ENCODE results near the gene ZNF227.
"Not testable (repeated sequence)": the region's sequence is repeated elsewhere in the genome, so short reads cannot be mapped to it uniquely, and the experiment has no call there.

Gene ZNF227

GRCh38 chr19:44252332-44252731 is 40.0 kb downstream of the ZNF227 start:
- Histone ChIP-seq H3K36me3 (ENCODE audit: control insufficient read depth in 1 of 2, insufficient read depth in 2 of 2, low read length in 2 of 2) (peaks cover 0 to 42% of the 10 kb centered on the region in 2 donors), H3K9me3 (ENCODE audit: control insufficient read depth in 1 of 2, low read length in 2 of 2) (peaks cover 49 to 68% of the 10 kb centered on the region in 2 donors), H3K4me3 (ENCODE audit: low read depth in 1 of 2, low read length in 2 of 2) (peak overlapping the region in 1 of 2 donors; percentile 54)
- not testable (repeated sequence) for H3K27me3 ChIP-seq (ENCODE audit: low read depth, low read length); H3K27ac ChIP-seq (ENCODE audit: low read length); H3K4me1 ChIP-seq (ENCODE audit: control insufficient read depth in 1 of 2, insufficient read depth in 2 of 2, low read length in 2 of 2)

- not testable (repeated sequence) for H3K27ac ChIP-seq (ENCODE audit: low read length); H3K4me1 ChIP-seq (ENCODE audit: control insufficient read depth in 1 of 2, insufficient read depth in 2 of 2, low read length in 2 of 2); H3K27me3 ChIP-seq (ENCODE audit: low read depth, low read length)
- Histone ChIP-seq H3K36me3 (ENCODE audit: control insufficient read depth in 1 of 2, insufficient read depth in 2 of 2, low read length in 2 of 2) (peaks cover 0 to 34% of the 10 kb centered on the region in 2 donors), H3K9me3 (ENCODE audit: control insufficient read depth in 1 of 2, low read length in 2 of 2) (peaks cover 41 to 69% of the 10 kb centered on the region in 2 donors), H3K4me3 (ENCODE audit: low read depth in 1 of 2, low read length in 2 of 2) (peak overlapping the region in 1 of 2 donors; percentile 54)
Observed at GRCh38 chr19:44253392-44253791, 41.1 kb downstream of the ZNF227 start.

DNA sequence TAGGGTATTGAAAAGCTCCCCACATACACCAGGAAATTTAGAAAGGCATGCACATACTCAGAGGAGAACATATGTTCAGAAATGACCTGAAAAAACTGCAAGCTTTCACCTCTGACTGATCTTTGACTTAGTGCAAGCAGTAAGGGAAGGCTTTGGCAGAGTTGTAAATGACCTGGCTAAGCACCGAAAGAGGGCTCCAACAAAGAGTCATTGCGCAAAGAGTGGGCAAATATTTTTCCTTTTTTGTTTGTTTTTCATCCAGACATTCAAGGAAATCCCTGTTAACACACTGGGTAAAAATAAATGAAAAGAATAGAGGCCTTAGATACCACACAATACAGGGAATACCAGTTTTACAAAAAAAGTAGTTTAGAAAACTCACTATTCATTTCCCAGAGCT is 42.2 kb downstream of the ZNF227 start:
- H3K4me1 ChIP-seq (ENCODE audit: control insufficient read depth in 1 of 2, insufficient read depth in 2 of 2, low read length in 2 of 2): no peaks in the 10 kb centered on the region
- no peak overlapping the region for H3K27ac ChIP-seq (ENCODE audit: low read length)

DNA sequence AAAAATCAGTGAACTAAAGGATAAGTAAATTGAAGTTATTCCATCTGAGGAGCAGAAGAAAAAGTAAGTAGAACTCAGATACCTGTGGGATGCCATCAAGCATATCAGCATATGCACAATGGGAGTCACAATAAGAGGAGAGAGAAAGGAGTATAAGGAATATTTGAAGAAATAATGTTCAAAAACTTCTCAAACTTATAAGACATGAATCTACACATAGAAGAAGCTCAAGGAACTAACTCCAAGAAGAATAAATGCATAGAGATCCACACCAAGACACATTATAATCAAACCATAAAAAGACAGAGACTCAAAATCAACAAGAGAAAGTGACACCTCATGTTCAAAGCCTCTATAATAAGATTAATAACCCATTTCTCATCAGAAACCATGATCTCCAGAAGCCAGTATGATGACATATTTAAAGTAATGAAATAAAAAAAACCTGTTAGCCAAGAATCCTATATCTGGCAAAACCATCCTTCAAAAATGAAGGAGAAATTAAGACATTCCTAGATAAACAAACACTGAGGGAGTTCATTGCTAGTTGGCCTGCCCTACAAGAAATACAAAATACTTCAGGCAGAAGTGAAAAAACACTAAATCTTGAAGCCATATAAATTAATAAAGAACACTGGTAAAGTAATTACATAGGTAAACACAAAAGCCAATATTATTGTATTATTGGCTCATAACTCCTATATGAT is 43.5 kb downstream of the ZNF227 start:
- Histone ChIP-seq H3K36me3 (ENCODE audit: control insufficient read depth in 1 of 2, insufficient read depth in 2 of 2, low read length in 2 of 2) (peaks cover 0 to 20% of the 10 kb centered on the region in 2 donors), H3K9me3 (ENCODE audit: control insufficient read depth in 1 of 2, low read length in 2 of 2) (peaks cover 32 to 69% of the 10 kb centered on the region in 2 donors), H3K4me3 (ENCODE audit: low read depth in 1 of 2, low read length in 2 of 2) (peak overlapping the region in 1 of 2 donors; percentile 54), H3K4me1 (ENCODE audit: control insufficient read depth in 1 of 2, insufficient read depth in 2 of 2, low read length in 2 of 2) (no peaks in the 10 kb centered on the region), H3K27me3 (ENCODE audit: low read depth, low read length) (no peaks in the 10 kb centered on the region), H3K27ac (ENCODE audit: low read length) (no peak overlapping the region)

More for the DNA sequence above, 42.2 kb downstream of the ZNF227 start:
- Histone ChIP-seq H3K9me3 (ENCODE audit: control insufficient read depth in 1 of 2, low read length in 2 of 2) (peaks cover 32 to 66% of the 10 kb centered on the region in 2 donors), H3K4me3 (ENCODE audit: low read depth in 1 of 2, low read length in 2 of 2) (peak overlapping the region in 1 of 2 donors; percentile 54), H3K27me3 (ENCODE audit: low read depth, low read length) (no peaks in the 10 kb centered on the region), H3K36me3 (ENCODE audit: control insufficient read depth in 1 of 2, insufficient read depth in 2 of 2, low read length in 2 of 2) (peaks cover 0 to 23% of the 10 kb centered on the region in 2 donors)

DNA sequence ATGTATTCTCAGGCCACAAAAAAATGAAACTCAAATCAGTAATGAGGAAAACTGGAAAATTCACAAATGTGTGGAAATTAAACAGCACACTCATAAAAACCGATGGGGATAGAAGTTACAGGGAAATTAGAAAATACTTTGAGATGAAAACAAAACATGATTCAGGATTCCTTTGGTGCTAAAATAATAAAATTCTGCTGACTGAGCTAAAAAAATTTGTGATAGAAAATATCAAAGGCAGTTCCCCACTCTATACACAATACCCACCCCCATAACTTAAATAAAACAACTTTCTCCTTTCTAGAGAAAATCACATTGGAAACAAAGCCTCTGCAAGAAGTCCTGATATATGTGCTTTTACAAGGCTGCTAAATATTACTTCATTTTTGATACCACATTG is 45.8 kb downstream of the ZNF227 start:
- H3K36me3 ChIP-seq (ENCODE audit: control insufficient read depth in 1 of 2, insufficient read depth in 2 of 2, low read length in 2 of 2): peaks cover 0 to 26% of the 10 kb centered on the region in 2 donors
- no peaks in the 10 kb centered on the region for H3K27me3 ChIP-seq (ENCODE audit: low read depth, low read length)
- no peak overlapping the region for H3K4me3 ChIP-seq (ENCODE audit: low read depth in 1 of 2, low read length in 2 of 2)
- no peak overlapping the region for H3K27ac ChIP-seq (ENCODE audit: low read length)
- H3K4me1 ChIP-seq (ENCODE audit: control insufficient read depth in 1 of 2, insufficient read depth in 2 of 2, low read length in 2 of 2): no peaks in the 10 kb centered on the region
- H3K9me3 ChIP-seq (ENCODE audit: control insufficient read depth in 1 of 2, low read length in 2 of 2): peaks cover 32 to 71% of the 10 kb centered on the region in 2 donors

GRCh38 chr19:44258835-44259413 is 46.6 kb downstream of the ZNF227 start:
- Histone ChIP-seq H3K4me1 (ENCODE audit: control insufficient read depth in 1 of 2, insufficient read depth in 2 of 2, low read length in 2 of 2) (no peaks in the 10 kb centered on the region), H3K27me3 (ENCODE audit: low read depth, low read length) (no peaks in the 10 kb centered on the region), H3K9me3 (ENCODE audit: control insufficient read depth in 1 of 2, low read length in 2 of 2) (peaks cover 30 to 71% of the 10 kb centered on the region in 2 donors), H3K4me3 (ENCODE audit: low read depth in 1 of 2, low read length in 2 of 2) (peak overlapping the region in 1 of 2 donors; percentile 62), H3K36me3 (ENCODE audit: control insufficient read depth in 1 of 2, insufficient read depth in 2 of 2, low read length in 2 of 2) (peaks cover 0 to 24% of the 10 kb centered on the region in 2 donors), H3K27ac (ENCODE audit: low read length) (no peak overlapping the region)

GRCh38 chr19:44260343-44260681 is 48.0 kb downstream of the ZNF227 start:
- peak overlapping the region; percentile 77 for H3K27ac ChIP-seq (ENCODE audit: low read length)
- H3K27me3 ChIP-seq (ENCODE audit: low read depth, low read length): no peaks in the 10 kb centered on the region
- peak overlapping the region; percentile 62 to 70 for H3K4me3 ChIP-seq (ENCODE audit: low read depth in 1 of 2, low read length in 2 of 2)
- H3K36me3 ChIP-seq (ENCODE audit: control insufficient read depth in 1 of 2, insufficient read depth in 2 of 2, low read length in 2 of 2): peaks cover 0 to 12% of the 10 kb centered on the region in 2 donors
- peaks cover 17 to 62% of the 10 kb centered on the region in 2 donors for H3K9me3 ChIP-seq (ENCODE audit: control insufficient read depth in 1 of 2, low read length in 2 of 2)
- H3K4me1 ChIP-seq (ENCODE audit: control insufficient read depth in 1 of 2, insufficient read depth in 2 of 2, low read length in 2 of 2): no peaks in the 10 kb centered on the region

DNA sequence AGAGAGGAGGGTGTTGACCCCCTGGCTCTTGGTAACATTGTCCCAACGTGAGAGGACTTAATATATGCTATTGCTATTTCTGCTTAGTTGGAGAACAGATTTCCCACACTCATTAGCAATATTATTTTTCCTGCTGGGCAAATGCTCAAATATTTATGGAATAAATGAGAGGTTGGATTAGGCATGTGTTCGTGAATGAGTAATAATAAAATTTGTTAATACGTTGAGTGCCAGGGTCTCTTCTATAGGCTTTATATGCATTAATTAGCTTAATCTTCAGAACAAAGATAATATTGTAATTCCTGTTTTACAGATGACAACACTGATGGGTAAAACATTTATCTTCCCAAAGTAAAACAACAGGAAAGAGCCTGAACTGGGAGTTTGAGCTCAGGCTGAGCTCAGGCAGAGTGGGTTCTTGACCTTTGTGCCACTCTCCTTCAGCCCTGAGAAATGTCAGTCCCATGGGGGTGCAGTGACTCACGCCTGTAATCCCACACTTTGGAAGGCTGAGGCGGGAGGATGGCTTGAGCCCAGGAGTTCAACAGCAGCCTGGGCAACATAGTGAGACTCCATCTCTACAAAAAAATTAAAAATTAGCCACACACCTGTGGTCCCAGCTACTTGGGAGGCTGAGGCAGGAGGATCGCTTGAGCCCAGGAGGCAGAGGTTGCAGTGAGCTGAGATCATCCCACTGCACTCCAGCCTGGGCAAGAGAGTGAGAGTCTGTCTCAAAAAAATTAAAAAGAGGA is 48.5 kb downstream of the ZNF227 start:
- Histone ChIP-seq H3K27ac (ENCODE audit: low read length) (no peak overlapping the region), H3K27me3 (ENCODE audit: low read depth, low read length) (no peaks in the 10 kb centered on the region), H3K4me1 (ENCODE audit: control insufficient read depth in 1 of 2, insufficient read depth in 2 of 2, low read length in 2 of 2) (no peaks in the 10 kb centered on the region), H3K9me3 (ENCODE audit: control insufficient read depth in 1 of 2, low read length in 2 of 2) (peaks cover 11 to 58% of the 10 kb centered on the region in 2 donors), H3K4me3 (ENCODE audit: low read depth in 1 of 2, low read length in 2 of 2) (peak overlapping the region; percentile 62 to 70), H3K36me3 (ENCODE audit: control insufficient read depth in 1 of 2, insufficient read depth in 2 of 2, low read length in 2 of 2) (peaks cover 0 to 13% of the 10 kb centered on the region in 2 donors)

GRCh38 chr19:44277331-44277730 is 65.0 kb downstream of the ZNF227 start:
- Histone ChIP-seq H3K4me1 (ENCODE audit: control insufficient read depth in 1 of 2, insufficient read depth in 2 of 2, low read length in 2 of 2) (no peaks in the 10 kb centered on the region), H3K27me3 (ENCODE audit: low read depth, low read length) (no peaks in the 10 kb centered on the region), H3K36me3 (ENCODE audit: control insufficient read depth in 1 of 2, insufficient read depth in 2 of 2, low read length in 2 of 2) (peaks cover 3 to 50% of the 10 kb centered on the region in 2 donors), H3K4me3 (ENCODE audit: low read depth in 1 of 2, low read length in 2 of 2) (no peak overlapping the region), H3K9me3 (ENCODE audit: control insufficient read depth in 1 of 2, low read length in 2 of 2) (peaks cover 31 to 65% of the 10 kb centered on the region in 2 donors), H3K27ac (ENCODE audit: low read length) (no peak overlapping the region)

DNA sequence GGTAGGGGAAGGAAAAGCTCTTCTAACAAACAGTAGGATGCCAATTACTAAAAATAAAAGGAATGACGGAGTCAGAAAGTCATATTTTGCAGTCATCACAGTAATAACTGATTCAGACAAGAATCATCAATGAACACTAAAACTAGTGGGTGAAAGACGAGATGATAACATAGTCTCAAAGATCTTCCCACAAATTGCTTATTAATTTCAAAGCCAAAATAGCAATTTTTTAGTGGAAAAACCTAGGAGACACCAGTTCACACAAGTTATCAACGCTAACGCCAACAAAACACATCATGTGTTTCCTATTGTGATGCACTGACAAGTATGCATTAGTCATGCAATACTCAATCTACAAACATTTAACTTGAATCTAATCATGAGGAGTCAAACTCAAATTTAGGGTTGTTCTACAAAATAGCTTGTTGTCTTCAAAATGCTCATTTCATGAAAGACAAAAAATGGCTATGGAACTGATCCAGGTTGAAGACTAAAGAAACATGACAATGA is 65.9 kb downstream of the ZNF227 start:
- peaks cover 0 to 42% of the 10 kb centered on the region in 2 donors for H3K36me3 ChIP-seq (ENCODE audit: control insufficient read depth in 1 of 2, insufficient read depth in 2 of 2, low read length in 2 of 2)
- H3K9me3 ChIP-seq (ENCODE audit: control insufficient read depth in 1 of 2, low read length in 2 of 2): peaks cover 24 to 67% of the 10 kb centered on the region in 2 donors
- no peaks in the 10 kb centered on the region for H3K4me1 ChIP-seq (ENCODE audit: control insufficient read depth in 1 of 2, insufficient read depth in 2 of 2, low read length in 2 of 2)
- H3K27me3 ChIP-seq (ENCODE audit: low read depth, low read length): no peaks in the 10 kb centered on the region
- H3K27ac ChIP-seq (ENCODE audit: low read length): no peak overlapping the region
- H3K4me3 ChIP-seq (ENCODE audit: low read depth in 1 of 2, low read length in 2 of 2): no peak overlapping the region

- Histone ChIP-seq H3K27ac (ENCODE audit: low read length) (no peak overlapping the region), H3K27me3 (ENCODE audit: low read depth, low read length) (no peaks in the 10 kb centered on the region), H3K4me3 (ENCODE audit: low read depth in 1 of 2, low read length in 2 of 2) (peak overlapping the region in 1 of 2 donors; percentile 17), H3K9me3 (ENCODE audit: control insufficient read depth in 1 of 2, low read length in 2 of 2) (peaks cover 12 to 74% of the 10 kb centered on the region in 2 donors), H3K4me1 (ENCODE audit: control insufficient read depth in 1 of 2, insufficient read depth in 2 of 2, low read length in 2 of 2) (peaks cover 0 to 11% of the 10 kb centered on the region in 2 donors), H3K36me3 (ENCODE audit: control insufficient read depth in 1 of 2, insufficient read depth in 2 of 2, low read length in 2 of 2) (peaks cover 0 to 33% of the 10 kb centered on the region in 2 donors)
Observed at GRCh38 chr19:44280916-44281315, 68.6 kb downstream of the ZNF227 start.

Data from muscle layer of duodenum (tissue), 2 donors.